DOHH2 (cell line): ENCODE measurements around the gene DPH3.

Source experiments
- H3F3A ChIP-seq: fragments of 200-600 bp; sonication (generic), shearing (Covaris generic); 2 replicates; pipeline ENCODE4 v1.6.0; 2016; ENCODE audit warnings: antibody characterized with exemption, mild to moderate bottlenecking; ENCODE audit not compliant: control insufficient read depth, insufficient read depth
- H3K27ac ChIP-seq: fragments of 200-600 bp; sonication (generic); 2 replicates; pipeline ENCODE4 v1.5.1; 2014; ENCODE audit warnings: low read depth, mild to moderate bottlenecking, low read length, moderate library complexity
- H3K27me3 ChIP-seq: fragments of 200-600 bp; sonication (generic); 2 replicates; pipeline ENCODE4 v1.6.1; 2014; ENCODE audit warnings: mild to moderate bottlenecking, low read length, mixed read lengths; ENCODE audit not compliant: control insufficient read depth
- H3K36me3 ChIP-seq: fragments of 200-600 bp; sonication (generic); 2 replicates; pipeline ENCODE4 v1.6.1; 2014; ENCODE audit warnings: mild to moderate bottlenecking, low read length, moderate library complexity, mixed read lengths; ENCODE audit not compliant: control insufficient read depth
- H3K4me1 ChIP-seq: fragments of 200-600 bp; sonication (generic); 2 replicates; pipeline ENCODE4 v1.6.1; 2014; ENCODE audit warnings: mild to moderate bottlenecking, low read length, mixed read lengths; ENCODE audit not compliant: control insufficient read depth
- H3K4me2 ChIP-seq: fragments of 200-600 bp; sonication (generic); 2 replicates; pipeline ENCODE4 v1.6.0; 2014; ENCODE audit warnings: mild to moderate bottlenecking, low read length, moderate library complexity
- H3K4me3 ChIP-seq: fragments of 200-600 bp; sonication (generic); 2 replicates; pipeline ENCODE4 v1.5.1; 2014; ENCODE audit warnings: mild to moderate bottlenecking, low read length, mixed read lengths
- H3K79me2 ChIP-seq: fragments of 200-600 bp; sonication (generic); 2 replicates; pipeline ENCODE4 v1.6.1; 2014; ENCODE audit warnings: mild to moderate bottlenecking, low read length, mixed read lengths; ENCODE audit not compliant: control insufficient read depth
- H3K9me2 ChIP-seq: fragments of 200-600 bp; sonication (generic); replicated peaks from 2 replicates; pipeline ENCODE4 v1.6.1; 2014; ENCODE audit warnings: mild to moderate bottlenecking, low read length, mixed read lengths; ENCODE audit not compliant: control insufficient read depth
- H3K9me3 ChIP-seq: fragments of 200-600 bp; sonication (generic); 2 replicates; pipeline ENCODE4 v1.6.1; 2014; ENCODE audit warnings: antibody characterized with exemption, low read length, mixed read lengths; ENCODE audit not compliant: control insufficient read depth, insufficient read depth
- H4K20me1 ChIP-seq: fragments of 200-600 bp; sonication (generic); 2 replicates; pipeline ENCODE4 v1.6.0; 2014; ENCODE audit warnings: low read depth, mild to moderate bottlenecking, antibody characterized with exemption, low read length, moderate library complexity; ENCODE audit not compliant: control insufficient read depth, insufficient read depth
- CTCF ChIP-seq: fragments of 200-600 bp; sonication (generic); IDR thresholded peaks from one replicate; pipeline ENCODE4 v1.5.1; 2014; ENCODE audit warnings: antibody characterized with exemption, mild to moderate bottlenecking, low read depth, low read length; ENCODE audit not compliant: poor library complexity, severe bottlenecking
- EZH2phosphoT487 ChIP-seq: fragments of 200-600 bp; sonication (generic); IDR thresholded peaks from 2 replicates; pipeline ENCODE4 v1.6.1; 2017; ENCODE audit warnings: borderline replicate concordance, mild to moderate bottlenecking, antibody characterized with exemption, low read length, moderate library complexity, mixed read lengths

DPH3 gene

GRCh38 chr3:16216373-16216935 lies 48.3 kb downstream of the DPH3 start:
- H3K9me3 ChIP-seq, result no peaks in the 10 kb centered on the region
- H3K4me3 ChIP-seq, result no peak overlapping the region
- no peak overlapping the region for H3K4me2 ChIP-seq
- no peak overlapping the region for H3K27ac ChIP-seq
- H3K79me2 ChIP-seq, result no peaks in the 10 kb centered on the region
- TF ChIP-seq EZH2phosphoT487 (no peak), CTCF (no peak)
- H3K9me2 ChIP-seq, result no peaks in the 10 kb centered on the region
- 0 out of 2 replicates have a peak, but pooled peaks cover 2% of the 10 kb centered on the region for H3K27me3 ChIP-seq
- H4K20me1 ChIP-seq, result no peaks in the 10 kb centered on the region
- no peaks in the 10 kb centered on the region for H3F3A ChIP-seq
- no peaks in the 10 kb centered on the region for H3K4me1 ChIP-seq
- H3K36me3 ChIP-seq, result no peaks in the 10 kb centered on the region

DNA sequence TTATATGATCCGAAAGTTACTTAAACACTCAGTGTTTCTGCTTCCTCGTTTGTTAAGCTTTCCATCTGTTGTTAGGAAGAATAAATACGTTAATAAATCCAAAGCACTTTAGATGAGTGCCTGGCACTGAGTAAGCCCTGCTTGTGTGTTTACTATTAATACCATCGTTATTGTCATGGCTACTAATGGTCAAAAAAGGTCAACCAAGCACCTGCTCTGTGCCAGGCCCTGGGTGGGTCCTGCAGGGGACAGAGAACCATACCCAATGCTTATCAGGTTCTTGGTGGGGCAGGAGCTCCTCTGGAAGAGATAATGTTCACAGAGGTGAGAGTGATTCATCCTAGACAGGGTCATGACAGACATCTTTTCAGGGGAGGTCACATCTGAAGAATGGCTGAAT lies 50.4 kb downstream of the DPH3 start:
- no peaks in the 10 kb centered on the region for H3K9me2 ChIP-seq
- H3K27me3 ChIP-seq, result 0 out of 2 replicates have a peak, but pooled peaks cover 2% of the 10 kb centered on the region
- no peak for TF ChIP-seq CTCF
- TF ChIP-seq EZH2phosphoT487, result no peak
- no peaks in the 10 kb centered on the region for H3K9me3 ChIP-seq
- H3F3A ChIP-seq, result no peaks in the 10 kb centered on the region
- no peaks in the 10 kb centered on the region for H3K79me2 ChIP-seq
- no peaks in the 10 kb centered on the region for H4K20me1 ChIP-seq
- H3K27ac ChIP-seq, result no peak overlapping the region
- no peaks in the 10 kb centered on the region for H3K36me3 ChIP-seq
- no peak overlapping the region for H3K4me3 ChIP-seq
- H3K4me2 ChIP-seq, result no peak overlapping the region
- no peaks in the 10 kb centered on the region for H3K4me1 ChIP-seq

- no peak for TF ChIP-seq EZH2phosphoT487
- TF ChIP-seq CTCF, result no peak
- Histone ChIP-seq H3K4me2 (no peak overlapping the region), H3K4me3 (no peak overlapping the region), H3K79me2 (no peaks in the 10 kb centered on the region), H3K27ac (no peak overlapping the region), H3K9me3 (no peaks in the 10 kb centered on the region), H3K9me2 (no peaks in the 10 kb centered on the region), H3K27me3 (peaks cover 2% of the 10 kb centered on the region; the same call in 1 of the 2 replicates), H3K4me1 (no peaks in the 10 kb centered on the region), H3F3A (no peaks in the 10 kb centered on the region), H3K36me3 (no peaks in the 10 kb centered on the region), H4K20me1 (no peaks in the 10 kb centered on the region)
Observed at GRCh38 chr3:16211176-16211904, 53.4 kb downstream of the DPH3 start.
